HG02798 (cell line): ENCODE results near the gene KIF26B.

Experiments
- ATAC-seq: cut with Tn5 transposase; IDR thresholded peaks from one replicate; pipeline ENCODE4 v1.9.1; 2021; ENCODE audit warnings: mild to moderate bottlenecking; ENCODE audit not compliant: unreplicated experiment, poor library complexity

The KIF26B gene

DNA sequence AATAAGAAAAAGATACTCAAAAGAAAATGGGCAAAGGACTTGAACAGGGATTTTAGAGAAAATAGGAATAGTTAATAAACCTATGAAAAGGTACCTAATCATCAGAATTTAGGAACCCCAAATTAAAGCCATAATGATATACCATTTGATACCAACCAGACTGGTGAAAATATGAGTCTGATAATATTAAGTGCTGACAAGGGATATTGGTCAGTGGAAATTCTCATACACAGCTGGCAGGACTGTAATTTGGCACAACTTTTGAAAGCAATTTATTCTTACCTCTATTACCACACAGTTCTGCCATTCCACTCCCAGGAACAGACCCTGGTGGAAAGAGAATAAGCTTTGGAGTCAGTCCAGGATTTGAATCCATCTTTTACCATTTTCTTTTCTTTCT is 111.3 kb downstream of the KIF26B start:
- no peak for ATAC-seq

DNA sequence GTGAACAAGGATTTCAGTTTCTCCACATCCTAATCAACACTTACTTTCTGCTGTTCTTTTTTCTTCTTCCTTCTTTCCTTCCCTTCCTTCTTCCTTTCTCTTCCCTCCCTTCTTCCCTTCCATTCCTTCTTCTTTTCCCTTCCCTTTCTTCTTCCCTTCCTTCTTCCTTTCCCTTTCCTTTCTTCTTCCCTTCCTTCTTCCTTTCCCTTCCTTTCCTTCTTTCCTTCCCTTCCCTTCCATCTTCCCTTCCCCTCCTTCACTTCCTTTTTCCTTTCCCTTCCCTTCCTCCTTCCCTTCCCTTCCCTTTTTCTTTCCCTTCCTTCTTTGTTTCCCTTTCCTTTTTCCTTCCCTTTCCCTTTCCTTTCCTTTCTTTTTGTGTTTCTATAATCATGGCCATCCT is 115.3 kb downstream of the KIF26B start:
- no peak for ATAC-seq

DNA sequence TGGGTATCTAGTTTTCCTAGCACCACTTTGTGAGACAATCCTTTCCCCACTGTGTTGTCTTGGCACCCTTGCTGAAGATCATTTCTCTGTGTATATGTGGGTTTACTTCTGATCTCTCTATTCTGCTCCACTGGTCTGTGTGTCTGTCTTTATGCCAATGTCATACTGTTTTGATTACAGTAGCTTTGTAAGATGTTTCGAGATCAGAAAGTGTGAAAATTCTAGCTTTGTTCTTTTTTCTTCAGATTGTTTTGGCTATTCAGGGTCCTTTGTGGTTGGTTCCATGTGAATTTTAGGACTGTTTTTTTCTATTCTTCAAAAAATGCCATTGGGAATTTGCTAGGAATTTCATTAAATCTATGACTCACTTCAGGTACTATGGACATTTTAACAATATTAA is 116.2 kb downstream of the KIF26B start:
- no peak for ATAC-seq

DNA sequence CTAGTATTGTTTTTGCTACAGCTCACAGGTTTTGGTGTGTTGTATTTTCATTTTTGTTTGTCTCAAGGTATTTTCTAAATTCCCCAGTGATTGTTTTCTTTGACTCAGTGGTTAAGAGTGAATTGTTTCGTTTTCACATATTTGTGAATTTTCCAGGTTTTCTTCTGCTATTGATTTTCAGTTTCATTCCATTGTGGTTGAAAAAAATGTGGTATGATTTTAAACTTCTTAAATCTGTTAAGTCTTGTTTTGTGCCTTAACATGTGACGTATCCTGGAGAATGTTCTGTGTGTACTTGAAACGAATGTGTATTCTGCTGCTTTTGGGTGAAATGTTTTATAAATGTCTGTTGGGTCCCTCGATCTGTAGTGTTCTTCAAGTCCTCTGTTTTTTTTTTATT is 117.9 kb downstream of the KIF26B start:
- no peak for ATAC-seq

DNA sequence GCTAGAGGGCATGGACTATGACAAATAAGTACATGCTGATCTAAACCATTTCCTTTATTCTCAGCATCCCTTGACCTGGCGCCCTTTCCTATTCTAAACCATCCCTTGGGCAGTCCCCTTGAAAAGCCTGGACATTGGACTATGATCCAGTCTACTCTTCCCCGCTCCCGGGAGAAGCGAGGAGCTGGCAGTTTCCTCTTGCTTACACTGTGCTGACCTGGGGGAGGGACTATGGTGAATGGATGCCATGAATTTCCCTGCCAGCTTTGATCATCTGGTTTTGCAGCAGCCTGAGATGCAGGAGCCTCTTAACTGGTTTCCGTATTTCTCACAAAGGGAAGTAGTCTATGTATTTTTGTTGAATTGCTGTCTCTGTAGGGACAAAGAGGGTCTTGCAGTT is 121.7 kb downstream of the KIF26B start:
- ATAC-seq = no peak

DNA sequence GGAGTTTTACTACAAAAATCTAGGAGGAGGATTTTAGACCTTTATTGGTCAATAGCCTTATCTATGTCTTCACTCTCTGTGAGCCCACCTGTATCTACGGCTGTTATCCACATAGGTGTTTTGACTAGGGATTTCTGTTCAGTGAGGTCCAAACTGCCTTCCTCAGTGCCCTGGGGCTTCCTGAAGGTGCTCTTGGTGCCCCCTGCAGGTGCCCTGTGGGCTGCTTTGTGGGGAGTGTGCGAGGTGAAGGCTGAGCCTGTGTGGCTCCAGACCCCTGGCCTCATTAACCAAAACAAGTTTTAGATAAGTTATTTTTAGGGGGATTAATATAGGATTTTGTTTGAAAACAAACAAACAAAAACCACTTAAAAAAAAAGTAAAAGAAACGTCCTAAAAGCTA is 122.5 kb downstream of the KIF26B start:
- no peak for ATAC-seq

DNA sequence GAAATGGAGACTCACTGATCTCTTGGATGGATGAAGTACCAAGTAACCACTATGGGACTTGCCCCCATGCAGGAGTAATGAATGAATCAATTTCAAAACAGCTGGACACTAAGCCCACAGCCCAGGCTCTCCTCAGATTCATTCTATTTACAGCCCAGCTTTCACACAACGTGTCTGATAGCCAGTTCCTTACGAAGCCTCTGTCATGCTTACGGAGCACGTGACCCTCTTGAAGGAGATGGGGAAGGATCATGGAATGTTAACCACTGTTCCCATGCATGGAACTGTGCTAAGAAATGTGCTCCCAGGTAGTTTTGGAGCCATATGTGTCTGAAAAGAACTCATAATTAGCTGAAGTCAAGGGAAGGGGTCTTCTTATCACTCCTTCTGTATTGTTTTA is 124.1 kb downstream of the KIF26B start:
- no peak for ATAC-seq

DNA sequence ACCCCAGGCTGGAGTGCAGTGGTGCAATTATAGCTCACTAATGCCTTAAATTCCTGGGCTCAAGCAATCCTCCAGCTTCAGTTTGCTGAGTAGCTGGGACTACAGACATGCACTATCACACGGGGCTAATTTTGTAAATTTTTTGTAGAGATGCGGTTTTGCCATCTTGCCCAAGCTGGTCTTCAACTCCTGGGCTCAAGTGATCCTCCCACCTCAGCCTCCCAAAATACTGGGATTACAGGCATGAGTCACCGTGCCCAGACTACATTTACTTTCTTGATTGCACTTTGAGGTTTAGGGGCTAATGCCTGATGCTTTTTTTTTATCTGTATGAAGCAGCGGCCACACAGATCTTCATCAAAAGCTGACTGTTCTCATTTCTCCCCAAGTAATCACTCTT is 124.6 kb downstream of the KIF26B start:
- no peak for ATAC-seq

DNA sequence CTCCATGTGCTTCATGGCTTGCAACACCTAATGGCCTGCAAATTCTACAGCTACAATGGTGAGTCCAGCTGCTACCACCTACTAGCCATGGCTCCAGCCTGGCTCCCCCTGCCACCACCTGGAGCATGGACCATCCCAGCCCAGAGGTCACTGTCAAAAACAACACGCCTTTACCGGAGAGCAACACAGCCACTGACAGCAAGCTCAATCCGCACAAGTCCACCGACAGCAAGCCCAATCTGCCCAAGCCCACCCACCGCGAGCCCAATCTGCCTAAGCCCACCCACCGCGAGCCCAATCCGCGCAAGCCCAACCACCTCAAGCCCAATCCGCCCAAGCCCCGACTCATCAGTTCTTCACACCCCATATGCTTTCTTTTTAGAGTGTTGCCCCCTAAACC is 128.2 kb downstream of the KIF26B start:
- no peak for ATAC-seq

DNA sequence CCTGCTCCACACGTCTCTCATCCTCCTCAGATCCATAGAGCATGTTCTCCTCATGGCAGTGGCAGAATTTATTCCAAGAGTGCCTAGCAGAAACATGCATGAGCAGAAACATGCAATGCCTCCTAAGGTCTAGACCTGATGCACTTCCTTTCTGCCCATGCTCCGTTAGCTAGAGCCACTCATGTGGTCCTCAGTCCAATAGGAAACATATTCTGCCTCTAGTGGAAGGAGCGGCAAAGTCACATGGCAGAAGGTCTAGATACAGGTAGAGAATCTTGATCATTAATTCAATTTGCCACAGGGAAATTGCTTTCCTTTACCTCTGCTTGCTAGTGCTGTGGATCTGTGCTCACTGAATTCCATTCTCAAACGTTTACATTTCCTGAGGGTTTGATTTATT is 130.4 kb downstream of the KIF26B start:
- ATAC-seq = no peak

DNA sequence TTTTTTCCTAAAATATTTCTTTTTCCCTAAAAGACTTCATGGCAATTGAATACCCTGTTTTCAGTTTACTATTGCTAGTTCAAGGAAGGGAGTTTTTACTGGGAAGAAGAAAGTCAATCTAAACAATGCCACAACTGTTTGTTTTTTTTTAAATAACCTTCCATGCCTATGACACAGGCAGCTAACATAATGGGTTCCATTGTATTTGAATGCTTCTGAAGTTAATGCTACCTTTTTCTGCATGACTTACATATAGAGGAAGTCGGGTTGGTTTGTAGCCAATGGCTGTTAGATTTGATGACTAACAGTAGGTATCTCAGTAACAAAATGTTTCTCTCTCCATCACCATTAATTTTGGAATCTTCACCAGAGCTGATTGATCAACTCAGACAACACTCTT is 134.0 kb downstream of the KIF26B start:
- no peak for ATAC-seq

DNA sequence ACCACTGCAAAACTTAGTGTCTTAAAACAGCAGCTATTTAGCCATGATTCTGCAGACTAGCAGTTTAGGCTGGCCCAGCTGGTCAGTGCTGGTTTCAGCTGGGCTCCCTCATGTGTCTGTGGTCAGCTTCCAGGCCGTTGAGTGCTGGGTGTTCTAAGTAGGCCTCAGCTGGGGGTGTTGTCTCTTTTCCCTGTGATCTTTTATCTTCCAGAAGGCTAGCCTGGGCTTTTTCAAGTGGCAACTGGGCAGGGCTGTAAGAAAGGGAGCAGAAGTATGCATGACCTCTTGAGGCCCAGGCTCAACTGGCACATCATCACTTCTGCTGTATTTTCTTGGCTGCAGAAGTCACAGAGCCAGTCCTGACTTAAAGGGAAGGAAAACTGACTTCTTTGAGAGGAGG is 136.1 kb downstream of the KIF26B start:
- ATAC-seq = no peak

DNA sequence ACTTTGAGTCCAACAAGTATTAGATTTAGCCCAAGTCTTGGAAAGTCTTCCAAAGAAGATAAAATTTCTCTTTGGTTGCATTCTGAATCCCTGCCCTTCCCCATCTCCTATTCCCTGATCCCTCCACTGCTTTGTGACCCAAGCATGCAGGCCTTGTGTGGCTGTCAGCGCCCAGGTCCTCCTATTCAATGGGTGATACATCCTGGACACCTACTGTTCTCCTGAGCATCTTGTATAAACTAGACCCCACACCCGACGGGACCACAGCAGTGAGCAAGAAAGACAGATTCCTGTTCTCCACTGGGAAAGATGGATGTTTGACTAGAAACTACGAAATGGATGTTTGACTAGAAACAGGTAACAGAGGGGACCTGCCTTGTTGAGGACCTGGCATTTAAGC is 136.6 kb downstream of the KIF26B start:
- ATAC-seq = no peak

DNA sequence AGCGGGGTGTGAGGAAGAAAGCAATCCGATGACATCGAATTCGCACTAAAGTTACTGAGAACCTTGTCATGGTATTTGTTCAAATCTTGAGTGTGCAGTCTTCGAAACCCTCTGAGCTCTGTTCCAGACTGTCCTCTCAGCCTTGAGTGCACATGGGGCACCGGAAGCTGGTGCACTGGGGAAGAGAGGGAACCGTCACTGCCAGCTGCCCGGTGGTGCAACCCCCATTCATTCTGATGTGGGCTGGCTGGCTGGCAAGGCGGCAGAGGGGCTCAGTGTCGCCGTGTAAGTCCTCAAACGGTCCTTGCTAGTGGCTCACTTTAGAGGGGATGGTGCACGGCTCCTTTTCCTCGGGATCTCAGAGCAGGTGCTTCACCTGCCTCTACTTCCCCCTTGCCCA is 137.4 kb downstream of the KIF26B start:
- ATAC-seq = no peak

DNA sequence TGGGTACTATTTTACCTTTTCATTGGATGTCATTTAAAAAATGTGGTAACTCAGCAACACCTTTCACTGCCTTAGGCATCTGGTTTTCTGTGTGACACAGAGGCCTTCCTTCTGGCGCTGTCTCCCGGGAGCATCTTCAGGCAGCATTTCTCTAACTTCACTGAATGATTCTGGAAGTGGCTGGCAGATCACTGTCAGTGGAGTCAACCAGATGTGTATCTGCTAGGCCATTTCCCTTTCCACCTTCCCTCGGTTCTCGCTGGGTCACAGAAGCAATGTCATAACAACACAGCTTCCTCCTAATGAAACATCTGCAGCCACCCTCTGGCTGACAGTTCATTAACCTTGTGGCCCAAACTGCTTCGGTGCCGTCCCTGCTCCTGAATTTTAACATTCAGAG is 137.8 kb downstream of the KIF26B start:
- no peak for ATAC-seq

DNA sequence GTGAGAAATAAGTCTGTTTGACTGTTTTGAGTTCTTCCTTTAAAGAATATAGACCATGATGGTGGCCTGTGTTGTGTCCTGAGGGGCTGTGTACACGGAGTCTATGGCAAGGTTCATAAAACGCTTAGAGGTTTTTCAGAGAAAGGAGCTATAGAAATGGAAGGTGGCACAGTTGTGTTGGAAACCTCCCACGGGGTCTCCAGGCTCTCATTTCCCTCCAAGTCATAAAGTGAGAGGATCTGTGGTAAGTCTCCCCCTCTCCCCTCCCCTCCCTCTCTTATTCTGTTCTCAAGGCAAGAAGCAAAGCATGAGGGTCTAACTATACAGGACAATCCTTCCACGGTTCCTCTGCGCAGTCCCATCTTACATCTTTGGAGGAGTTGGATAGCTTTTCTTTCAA is 139.2 kb downstream of the KIF26B start:
- no peak for ATAC-seq

DNA sequence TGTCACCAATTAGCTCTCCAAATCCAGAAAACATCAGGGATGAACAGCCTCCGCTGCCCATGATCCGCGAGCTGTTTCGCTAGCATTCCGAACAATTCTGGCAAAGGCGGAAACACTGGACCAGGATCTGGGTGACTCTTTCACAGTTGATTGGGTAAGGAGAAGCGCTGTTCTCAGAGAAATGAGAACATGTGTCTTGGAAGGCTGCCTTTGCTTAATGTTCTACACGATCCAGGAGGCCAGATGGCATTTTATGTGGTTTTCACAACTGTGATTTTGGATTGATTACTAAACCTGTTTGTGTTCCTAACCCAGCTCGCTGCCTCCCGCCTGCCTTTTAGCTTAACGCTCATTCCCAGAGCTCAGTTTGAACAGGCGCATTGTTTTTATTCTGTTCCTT is 144.0 kb downstream of the KIF26B start:
- ATAC-seq = no peak

DNA sequence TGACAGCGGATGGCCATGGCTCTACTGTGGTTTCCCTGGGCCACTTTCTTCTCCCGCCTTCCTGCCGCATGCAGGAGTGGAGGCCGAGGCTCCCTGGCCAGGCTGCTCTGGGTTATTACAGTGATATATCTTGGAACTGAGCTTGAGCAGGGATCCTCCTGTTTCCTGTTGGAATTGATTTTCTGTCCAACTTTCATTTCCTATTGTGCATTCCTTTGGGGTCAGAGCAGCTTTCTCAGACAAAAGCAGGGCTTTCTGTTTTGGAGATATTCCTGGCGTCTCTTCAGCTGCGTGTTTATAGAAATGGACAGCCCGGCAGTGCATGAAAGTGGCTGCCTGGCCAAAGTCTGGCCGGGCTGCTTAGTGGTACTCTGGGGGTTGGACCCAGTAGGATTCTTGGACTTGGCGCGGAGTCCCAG is 146.4 kb downstream of the KIF26B start:
- no peak for ATAC-seq

DNA sequence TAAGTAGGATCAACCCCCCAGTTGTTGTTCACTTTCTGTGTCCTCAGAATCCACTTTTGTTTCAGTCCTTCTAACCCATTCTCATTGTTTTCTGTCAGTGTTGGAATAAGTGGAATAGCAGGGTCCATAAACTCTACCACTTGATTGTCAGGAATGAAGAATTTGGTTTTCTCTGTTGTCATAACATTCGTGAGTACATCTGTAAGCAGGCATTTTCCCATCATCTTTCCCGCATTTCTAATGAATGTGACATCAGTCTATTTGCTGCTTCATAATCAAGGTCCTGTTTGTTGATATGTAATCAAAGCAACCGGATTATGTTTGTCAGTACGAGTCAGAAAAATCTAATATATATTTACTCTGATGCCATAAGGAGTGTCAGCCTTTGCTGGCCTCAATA is 147.1 kb downstream of the KIF26B start:
- no peak for ATAC-seq

DNA sequence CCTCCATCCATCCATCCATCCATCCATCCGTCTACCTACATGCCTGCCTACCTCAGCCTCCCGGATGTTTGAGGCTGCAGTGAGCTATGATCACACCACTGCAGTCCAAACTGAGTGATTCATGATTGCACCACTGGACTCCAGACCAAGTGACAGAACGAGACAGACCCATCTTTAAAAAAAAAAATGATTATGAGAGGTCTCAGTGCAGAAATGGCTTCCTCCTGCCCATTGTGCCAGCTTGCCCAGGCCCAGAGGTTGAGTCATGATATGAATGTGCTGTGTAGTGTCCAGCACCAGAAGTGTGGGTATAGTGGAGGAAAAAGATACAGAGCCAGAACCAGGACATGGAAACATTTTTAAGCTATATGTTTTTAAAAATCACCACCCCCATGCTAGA is 149.9 kb downstream of the KIF26B start:
- no peak for ATAC-seq

DNA sequence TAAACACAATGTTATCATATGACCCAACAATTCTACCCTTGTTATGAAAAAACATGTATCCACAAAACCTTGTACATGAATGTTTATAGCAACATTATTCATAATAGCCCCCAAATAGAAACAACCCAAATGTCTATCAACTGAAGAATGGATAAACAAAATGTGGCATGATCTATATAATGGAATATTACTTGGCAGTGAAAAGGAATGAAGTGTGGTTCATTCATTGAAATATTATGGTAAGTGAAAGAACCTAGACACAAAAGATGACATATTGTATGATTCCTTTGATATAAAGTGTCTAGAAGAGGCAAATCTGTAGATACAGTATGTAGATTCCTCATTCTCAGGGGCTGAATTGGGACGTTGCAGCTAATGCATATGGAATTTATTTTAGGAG is 151.2 kb downstream of the KIF26B start:
- no peak for ATAC-seq

DNA sequence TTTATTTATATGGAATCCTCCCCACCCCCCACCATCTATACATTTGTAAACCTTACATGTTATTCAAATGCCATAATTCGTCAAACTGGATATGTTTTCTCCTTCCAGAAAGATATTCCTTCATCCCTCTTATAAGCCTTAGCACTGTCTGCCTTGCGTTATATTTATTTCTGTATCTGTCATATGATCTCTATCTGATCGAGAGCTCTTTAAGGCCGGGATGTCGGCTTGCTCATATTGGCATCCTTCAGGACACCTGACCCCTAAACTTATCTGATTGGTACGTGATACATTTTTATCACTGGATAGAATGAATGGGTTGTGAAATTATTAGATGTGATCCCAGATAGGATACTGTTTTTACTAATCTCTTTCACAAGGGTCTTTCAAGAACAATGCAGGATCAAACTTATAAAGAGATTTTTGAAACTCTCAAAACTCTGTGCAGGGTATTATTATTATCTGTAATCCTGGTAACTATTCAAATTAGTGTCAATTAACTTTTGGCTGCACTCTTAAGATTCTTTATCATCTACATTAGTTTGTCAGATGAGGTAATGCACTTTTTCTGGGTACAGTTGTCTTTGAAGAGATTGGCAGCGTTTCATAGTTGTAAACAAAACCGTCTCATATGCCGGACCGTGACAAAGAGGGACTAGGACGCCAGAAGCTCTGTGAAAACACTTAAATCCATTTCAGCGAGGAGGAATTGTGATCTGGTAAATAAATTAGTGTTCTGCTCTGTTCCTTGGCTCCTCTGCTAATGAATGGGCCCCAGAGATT is 152.0 kb downstream of the KIF26B start:
- no peak for ATAC-seq
